ENCODE measurements around the gene LPAR1.

The LPAR1 gene

DNA sequence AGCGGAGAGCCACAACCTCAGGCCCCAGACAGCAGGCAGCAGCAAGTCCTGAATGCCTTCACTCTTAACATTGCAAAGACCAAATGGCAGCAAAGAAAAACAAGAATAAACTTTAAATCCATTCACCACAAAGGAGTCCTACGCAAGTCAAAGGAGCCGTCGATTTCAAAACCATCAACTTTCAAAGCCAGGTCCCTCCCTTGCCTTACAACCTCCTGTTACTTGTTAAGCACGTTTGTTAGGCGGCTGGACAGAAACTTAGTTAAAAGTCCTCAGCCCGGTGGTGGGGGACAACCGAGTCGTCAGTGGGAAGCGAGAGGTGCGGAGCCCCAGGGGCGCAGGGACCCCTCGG is 938 bp downstream of the LPAR1 start:
- DNase-seq: no peak

GRCh38 chr9:111036946-111037345 is 1.3 kb downstream of the LPAR1 start:
- no peak for DNase-seq

GRCh38 chr9:111036429-111036789 is 1.9 kb downstream of the LPAR1 start:
- DNase-seq: no peak

GRCh38 chr9:111035543-111036428 is 2.5 kb downstream of the LPAR1 start:
- DNase-seq: no peak

- no peak for DNase-seq
These were observed 3.3 kb downstream of the LPAR1 start for GRCh38 chr9:111034898-111035539.

GRCh38 chr9:111034170-111034897 is 3.9 kb downstream of the LPAR1 start:
- DNase-seq: no peak

- no peak for DNase-seq
These were observed 7.8 kb downstream of the LPAR1 start for GRCh38 chr9:111030492-111030891.

GRCh38 chr9:111029260-111029659 is 9.0 kb downstream of the LPAR1 start:
- DNase-seq: no peak

DNA sequence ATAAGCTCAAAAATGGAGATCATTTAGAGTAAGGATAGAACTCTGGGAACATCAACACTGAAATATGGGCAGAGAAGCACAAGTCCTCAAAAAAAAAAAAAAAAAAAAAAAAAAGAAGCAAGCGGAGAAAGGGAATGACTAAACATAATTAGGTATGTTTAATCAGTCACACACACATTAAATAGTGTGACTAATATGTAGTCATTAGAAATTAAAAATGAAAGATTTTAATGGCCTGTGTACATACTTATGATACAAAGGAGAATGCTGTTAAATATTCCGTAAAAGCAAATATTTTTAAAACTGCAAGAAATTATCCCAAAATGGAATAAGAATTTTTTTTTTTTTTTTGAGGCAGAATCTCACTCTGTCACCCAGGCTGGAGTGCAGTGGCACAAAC is 10.5 kb downstream of the LPAR1 start:
- DNase-seq: no peak

- no peak for DNase-seq
These were observed 15.1 kb downstream of the LPAR1 start for GRCh38 chr9:111023128-111023527.

DNA sequence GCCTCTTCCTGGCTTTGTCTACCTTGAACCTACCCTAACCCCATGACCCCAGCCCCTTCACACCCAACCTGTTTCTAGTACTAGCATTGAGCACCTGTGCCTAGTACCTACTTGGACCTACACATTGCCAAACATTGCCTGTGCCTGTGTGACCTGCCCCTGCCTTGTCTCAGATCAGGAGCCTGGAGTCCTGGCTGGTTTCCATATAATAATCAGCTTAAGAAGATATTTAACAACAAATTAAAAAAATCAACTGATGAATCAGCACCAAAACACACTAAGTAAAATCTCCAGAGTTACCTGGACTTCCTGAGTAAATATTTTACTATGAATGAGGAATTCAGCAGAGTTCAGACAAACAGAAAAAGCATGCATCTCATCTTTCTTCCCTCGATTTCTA is 17.7 kb downstream of the LPAR1 start:
- no peak for DNase-seq

DNA sequence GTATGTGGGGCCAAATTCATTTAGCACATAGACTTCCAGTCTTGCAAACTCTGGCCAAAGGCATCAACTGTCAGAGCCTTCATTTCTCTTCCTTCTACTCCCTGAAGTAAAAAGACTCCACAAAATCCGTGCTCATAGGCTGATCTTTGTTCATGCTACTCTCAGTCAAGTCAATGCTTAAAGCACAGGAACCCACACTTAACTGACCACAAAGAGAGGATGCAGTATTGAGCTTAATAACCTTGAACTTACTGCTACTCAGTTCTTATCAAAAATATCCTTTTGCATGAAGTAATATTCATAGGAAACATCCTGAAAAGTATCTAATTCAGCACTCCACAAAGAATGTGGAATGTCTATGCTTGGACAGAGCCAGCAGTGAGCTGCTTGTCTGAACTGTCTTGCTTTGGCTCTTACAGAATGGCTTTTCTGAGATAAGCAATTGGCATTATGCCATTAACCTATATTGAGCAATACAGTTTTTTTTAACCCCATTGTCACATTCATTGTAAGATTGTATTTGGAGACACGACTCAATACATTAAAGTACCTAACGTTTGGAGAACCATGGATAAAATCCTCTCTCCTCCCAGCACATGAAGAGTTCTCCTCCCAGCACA is 21.7 kb downstream of the LPAR1 start:
- no peak for DNase-seq

- DNase-seq: no peak
These were observed 22.3 kb downstream of the LPAR1 start for GRCh38 chr9:111016016-111016415.

DNA sequence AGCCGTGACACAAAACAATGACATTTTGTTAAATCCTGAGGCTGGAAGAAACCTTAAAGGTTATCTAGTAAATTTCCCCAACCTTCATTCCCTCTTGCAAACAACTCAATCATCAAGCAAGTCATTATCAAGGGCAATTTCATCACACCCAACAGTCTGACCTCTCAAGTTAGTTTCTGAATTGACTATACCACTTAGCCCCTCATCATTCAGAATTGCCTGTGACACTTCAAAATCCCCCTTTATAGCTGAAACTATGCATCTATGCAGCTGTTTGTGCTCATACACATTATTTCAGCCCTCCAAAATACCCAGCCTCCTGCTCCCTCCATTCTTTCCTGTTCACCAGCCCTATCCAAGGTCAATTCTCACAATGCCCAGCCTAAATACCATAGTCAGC is 24.6 kb downstream of the LPAR1 start:
- DNase-seq: no peak

- DNase-seq: no peak
These were observed 25.0 kb downstream of the LPAR1 start for GRCh38 chr9:111013250-111013649.

GRCh38 chr9:111008158-111009075 is 29.9 kb downstream of the LPAR1 start:
- DNase-seq: no peak

DNA sequence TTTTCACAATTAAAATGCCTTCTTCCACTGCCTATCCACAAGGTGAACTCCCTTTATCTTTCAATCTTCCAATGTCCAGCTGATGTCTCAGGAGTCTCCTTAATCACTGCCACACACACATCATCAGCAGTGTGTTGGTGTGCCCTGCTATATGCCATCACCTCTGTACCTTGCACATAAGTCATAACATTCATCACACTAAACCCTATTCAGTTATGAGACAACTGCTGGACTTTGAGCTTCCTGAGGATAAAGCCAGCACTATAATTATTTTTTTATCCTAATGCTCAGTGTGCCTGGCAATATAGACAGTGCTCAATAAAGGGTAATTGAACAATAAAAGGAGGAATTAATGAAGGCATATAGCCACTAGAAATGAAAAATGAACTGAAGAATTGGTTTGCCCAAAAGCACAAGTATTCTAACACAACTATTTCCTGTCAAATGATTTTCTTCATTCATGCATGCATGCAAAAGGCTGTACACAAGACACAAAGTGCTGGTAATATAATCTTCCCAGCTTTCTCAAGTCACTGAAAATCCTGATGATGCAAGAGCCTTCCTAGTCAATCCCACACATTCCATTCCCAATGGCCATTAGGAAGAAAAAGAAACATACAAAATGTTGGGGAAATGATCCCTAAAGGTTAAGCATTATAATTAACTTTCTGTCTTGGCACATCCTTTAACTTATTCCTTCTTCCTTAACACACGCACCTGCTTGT is 32.4 kb downstream of the LPAR1 start:
- no peak for DNase-seq

DNA sequence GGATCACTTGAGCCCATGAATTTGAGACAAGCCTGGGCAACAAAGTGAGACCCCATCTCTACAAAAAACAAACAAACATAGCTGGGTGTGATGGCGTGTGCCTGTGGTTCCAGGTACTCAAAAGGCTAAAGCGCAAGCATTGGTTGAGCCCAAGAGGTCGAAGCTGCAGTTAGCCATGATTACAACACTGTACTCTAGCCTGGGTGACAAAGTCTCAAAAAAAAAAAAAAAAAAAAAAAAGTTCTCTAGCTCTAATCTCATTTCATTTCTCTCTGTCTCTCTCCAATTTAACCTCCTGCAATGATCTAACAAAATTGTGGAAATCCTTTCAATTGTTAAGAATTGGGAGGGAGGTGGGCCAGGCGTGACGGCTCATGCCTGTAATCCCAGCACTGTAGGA is 33.3 kb downstream of the LPAR1 start:
- no peak for DNase-seq

DNA sequence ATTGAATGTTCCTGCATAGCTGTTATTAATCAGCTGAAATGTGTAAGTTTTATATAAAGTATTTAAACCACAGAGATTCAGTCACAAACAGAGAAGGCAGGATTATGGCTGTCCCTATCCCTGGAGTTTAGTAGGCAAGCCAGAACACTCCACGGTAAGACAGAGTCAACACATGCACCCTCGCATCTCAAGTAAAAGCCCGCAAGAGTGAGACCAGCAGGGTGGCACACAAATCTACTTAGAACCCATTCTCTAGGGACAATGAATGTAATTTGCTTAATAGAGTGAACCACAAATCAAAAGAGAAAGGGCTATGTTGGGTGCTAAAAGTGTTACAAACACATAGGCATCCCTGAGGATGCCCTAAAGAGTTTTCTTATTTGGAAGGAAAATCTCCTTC is 35.1 kb downstream of the LPAR1 start:
- DNase-seq: no peak

GRCh38 chr9:111001526-111001925 is 36.7 kb downstream of the LPAR1 start:
- DNase-seq: no peak

DNA sequence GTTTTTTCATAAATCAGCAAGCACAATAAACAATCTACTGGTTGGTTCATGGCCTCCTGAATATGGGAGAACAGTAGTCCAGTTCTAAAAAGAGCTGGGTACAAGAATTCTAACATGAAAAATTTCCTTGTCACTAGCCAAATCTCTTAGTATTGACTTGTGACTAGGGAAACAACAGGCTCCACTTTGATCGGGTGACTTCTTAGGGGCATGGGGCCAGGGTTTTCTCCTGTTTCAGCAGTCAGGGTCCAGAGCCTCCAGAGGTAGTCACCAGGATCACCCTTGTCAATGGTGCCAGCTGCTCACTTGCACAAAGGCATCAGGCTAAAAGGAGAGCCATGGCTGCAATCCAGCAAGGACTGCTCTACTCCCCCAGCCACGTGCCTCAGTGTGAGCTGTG is 38.1 kb downstream of the LPAR1 start:
- DNase-seq: no peak

DNA sequence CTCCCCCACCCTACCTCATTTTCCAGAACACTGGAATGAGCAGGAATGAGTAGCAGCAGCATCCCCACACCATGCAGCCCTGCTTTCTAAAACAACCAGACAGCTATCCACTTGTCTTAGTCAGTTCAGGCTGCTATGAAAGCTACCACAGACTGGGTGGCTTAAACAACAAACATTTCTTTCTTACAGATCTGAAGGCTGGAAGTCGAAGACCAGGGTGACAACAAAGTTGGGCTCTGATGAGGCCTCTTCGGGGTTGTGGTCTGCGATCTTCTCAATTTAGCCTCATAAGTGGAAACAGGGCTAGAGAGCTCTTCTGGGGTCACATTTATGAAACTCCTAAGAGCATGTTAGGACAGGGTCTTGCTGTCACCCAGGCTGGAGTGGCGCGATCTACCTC is 38.9 kb downstream of the LPAR1 start:
- DNase-seq: no peak
